ENCODE results near the gene PHF12. TPM values are rescaled to one million over a fixed set of nuclear protein-coding genes. Genes with fewer than 3 reads are reported as not detected.
A peak's percentile ranks its signal among the peaks of the same experiment; 100 is the strongest.

PHF12 gene
- total and polyA plus RNA-seq, 2 of the 13 experiments (the other 11 are each of a cell fraction or from before 2014, with no cell fraction given), result 9.8 to 17.1 TPM

GRCh38 chr17:28949185-28950016 lies 1.9 kb downstream of the PHF12 start (continued):
- TF ChIP-seq GABPB1 (CRISPR knock-in tag; IDR thresholded peaks at IDR 0.05) (peak; percentile 79), ZNF746 (CRISPR knock-in tag; IDR thresholded peaks at IDR 0.05) (0 out of 2 replicates have a peak, but pooled peaks have one; percentile 7), SP2 (CRISPR knock-in tag; IDR thresholded peaks at IDR 0.05) (0 out of 2 replicates have a peak, but pooled peaks have one; percentile 23), ZMAT3 (CRISPR knock-in tag; conservative IDR thresholded peaks at IDR 0.05) (peak; percentile 43; the same call in 1 of the 2 replicates), ZNF232 (CRISPR knock-in tag; IDR thresholded peaks at IDR 0.05; ENCODE audit: borderline replicate concordance) (no peak), MAZ (IDR thresholded peaks at IDR 0.05; ENCODE audit: borderline replicate concordance, low read depth, low read length) (peak; percentile 44; the same call in 1 of the 2 replicates), MAZ (CRISPR knock-in tag; IDR thresholded peaks at IDR 0.05; ENCODE audit: low read depth) (no peak; the same call in 1 of the 2 replicates), KMT2A (CRISPR knock-in tag; IDR thresholded peaks at IDR 0.05) (peak; percentile 31; the same call in 1 of the 2 replicates), SRSF1 (optimal IDR thresholded peaks at IDR 0.05; ENCODE audit: low read depth, low read length) (peak; percentile 20), SAP130 (CRISPR knock-in tag; IDR thresholded peaks at IDR 0.05; ENCODE audit: low read depth) (0 out of 2 replicates have a peak, but pooled peaks have one; percentile 26), PHF21A (CRISPR knock-in tag; IDR thresholded peaks at IDR 0.05) (0 out of 2 replicates have a peak, but pooled peaks have one; percentile 12), GABPA (IDR thresholded peaks at IDR 0.05; ENCODE audit: low read depth, low read length) (0 out of 2 replicates have a peak, but pooled peaks have one; percentile 14), GABPA (CRISPR knock-in tag; IDR thresholded peaks at IDR 0.05; ENCODE audit: low read depth) (no peak)
- TF ChIP-seq, protein P1, sequence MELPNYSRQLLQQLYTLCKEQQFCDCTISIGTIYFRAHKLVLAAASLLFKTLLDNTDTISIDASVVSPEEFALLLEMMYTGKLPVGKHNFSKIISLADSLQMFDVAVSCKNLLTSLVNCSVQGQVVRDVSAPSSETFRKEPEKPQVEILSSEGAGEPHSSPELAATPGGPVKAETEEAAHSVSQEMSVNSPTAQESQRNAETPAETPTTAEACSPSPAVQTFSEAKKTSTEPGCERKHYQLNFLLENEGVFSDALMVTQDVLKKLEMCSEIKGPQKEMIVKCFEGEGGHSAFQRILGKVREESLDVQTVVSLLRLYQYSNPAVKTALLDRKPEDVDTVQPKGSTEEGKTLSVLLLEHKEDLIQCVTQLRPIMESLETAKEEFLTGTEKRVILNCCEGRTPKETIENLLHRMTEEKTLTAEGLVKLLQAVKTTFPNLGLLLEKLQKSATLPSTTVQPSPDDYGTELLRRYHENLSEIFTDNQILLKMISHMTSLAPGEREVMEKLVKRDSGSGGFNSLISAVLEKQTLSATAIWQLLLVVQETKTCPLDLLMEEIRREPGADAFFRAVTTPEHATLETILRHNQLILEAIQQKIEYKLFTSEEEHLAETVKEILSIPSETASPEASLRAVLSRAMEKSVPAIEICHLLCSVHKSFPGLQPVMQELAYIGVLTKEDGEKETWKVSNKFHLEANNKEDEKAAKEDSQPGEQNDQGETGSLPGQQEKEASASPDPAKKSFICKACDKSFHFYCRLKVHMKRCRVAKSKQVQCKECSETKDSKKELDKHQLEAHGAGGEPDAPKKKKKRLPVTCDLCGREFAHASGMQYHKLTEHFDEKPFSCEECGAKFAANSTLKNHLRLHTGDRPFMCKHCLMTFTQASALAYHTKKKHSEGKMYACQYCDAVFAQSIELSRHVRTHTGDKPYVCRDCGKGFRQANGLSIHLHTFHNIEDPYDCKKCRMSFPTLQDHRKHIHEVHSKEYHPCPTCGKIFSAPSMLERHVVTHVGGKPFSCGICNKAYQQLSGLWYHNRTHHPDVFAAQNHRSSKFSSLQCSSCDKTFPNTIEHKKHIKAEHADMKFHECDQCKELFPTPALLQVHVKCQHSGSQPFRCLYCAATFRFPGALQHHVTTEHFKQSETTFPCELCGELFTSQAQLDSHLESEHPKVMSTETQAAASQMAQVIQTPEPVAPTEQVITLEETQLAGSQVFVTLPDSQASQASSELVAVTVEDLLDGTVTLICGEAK (IDR thresholded peaks at IDR 0.05), result no peak
- TF ChIP-seq, protein P1 (CRISPR knock-in tag; IDR thresholded peaks at IDR 0.05), result 0 out of 2 replicates have a peak, but pooled peaks have one; percentile 8
- TF ChIP-seq, protein P2, sequence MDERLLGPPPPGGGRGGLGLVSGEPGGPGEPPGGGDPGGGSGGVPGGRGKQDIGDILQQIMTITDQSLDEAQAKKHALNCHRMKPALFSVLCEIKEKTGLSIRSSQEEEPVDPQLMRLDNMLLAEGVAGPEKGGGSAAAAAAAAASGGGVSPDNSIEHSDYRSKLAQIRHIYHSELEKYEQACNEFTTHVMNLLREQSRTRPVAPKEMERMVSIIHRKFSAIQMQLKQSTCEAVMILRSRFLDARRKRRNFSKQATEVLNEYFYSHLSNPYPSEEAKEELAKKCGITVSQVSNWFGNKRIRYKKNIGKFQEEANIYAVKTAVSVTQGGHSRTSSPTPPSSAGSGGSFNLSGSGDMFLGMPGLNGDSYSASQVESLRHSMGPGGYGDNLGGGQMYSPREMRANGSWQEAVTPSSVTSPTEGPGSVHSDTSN (CRISPR knock-in tag; IDR thresholded peaks at IDR 0.05), result no peak
- TF ChIP-seq, protein P3, sequence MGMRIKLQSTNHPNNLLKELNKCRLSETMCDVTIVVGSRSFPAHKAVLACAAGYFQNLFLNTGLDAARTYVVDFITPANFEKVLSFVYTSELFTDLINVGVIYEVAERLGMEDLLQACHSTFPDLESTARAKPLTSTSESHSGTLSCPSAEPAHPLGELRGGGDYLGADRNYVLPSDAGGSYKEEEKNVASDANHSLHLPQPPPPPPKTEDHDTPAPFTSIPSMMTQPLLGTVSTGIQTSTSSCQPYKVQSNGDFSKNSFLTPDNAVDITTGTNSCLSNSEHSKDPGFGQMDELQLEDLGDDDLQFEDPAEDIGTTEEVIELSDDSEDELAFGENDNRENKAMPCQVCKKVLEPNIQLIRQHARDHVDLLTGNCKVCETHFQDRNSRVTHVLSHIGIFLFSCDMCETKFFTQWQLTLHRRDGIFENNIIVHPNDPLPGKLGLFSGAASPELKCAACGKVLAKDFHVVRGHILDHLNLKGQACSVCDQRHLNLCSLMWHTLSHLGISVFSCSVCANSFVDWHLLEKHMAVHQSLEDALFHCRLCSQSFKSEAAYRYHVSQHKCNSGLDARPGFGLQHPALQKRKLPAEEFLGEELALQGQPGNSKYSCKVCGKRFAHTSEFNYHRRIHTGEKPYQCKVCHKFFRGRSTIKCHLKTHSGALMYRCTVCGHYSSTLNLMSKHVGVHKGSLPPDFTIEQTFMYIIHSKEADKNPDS (CRISPR knock-in tag; IDR thresholded peaks at IDR 0.05), result 0 out of 2 replicates have a peak, but pooled peaks have one; percentile 32
